RWPE1 (cell line): ENCODE results near the gene DAPK2.

Source experiments
- CTCF ChIA-PET: fragments of 350-600 bp; sonication (Branson Sonifier 250); formaldehyde crosslinking; extraction: SDS; loops from one replicate; lab custom pipeline; 2021; lab: Yijun Ruan, JAX
- POLR2A ChIA-PET: fragments of 400-600 bp; formaldehyde crosslinking; extraction: SDS; loops from one replicate; lab custom pipeline; 2020; ENCODE audit warnings: antibody characterized with exemption; ENCODE audit not compliant: low non-redundant PET; lab: Yijun Ruan, JAX
- DNase-seq: peaks from one replicate; pipeline ENCODE4 v3.0.0; 2012; ENCODE audit warnings: low spot score
- H3K27ac ChIP-seq: fragments of 450-650 bp; 2 replicates; pipeline ENCODE4 v1.5.1; 2017
- TF ChIP-seq, protein P1 (sequence below): fragments of 450-650 bp; conservative IDR thresholded peaks from 2 replicates; pipeline ENCODE4 v1.5.1; 2017; ENCODE audit warnings: low read depth, mild to moderate bottlenecking

DAPK2 gene

DNA sequence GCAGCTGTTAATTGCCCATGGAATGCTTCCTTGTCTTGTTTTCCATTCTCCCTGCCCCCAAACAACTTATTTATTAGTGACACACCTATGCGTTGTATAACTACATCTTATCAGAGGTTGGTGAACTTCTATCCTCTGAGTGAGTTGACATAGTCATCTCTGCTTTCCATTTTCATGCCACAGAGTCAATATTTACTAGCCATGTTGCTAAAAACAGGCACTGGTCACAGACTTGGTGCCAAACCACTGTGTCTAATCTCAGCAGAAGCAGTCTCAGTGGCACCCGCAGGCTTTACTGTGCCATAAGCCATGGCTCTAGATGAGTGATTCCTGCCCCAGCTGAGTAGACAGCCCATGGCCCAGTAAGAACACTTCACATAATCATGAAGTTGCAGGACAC, 26.5 kb downstream of the DAPK2 start:
- DNase-seq: no peak
- no peak overlapping the region for H3K27ac ChIP-seq
- POLR2A ChIA-PET: no interaction called here
- TF ChIP-seq, protein P1, sequence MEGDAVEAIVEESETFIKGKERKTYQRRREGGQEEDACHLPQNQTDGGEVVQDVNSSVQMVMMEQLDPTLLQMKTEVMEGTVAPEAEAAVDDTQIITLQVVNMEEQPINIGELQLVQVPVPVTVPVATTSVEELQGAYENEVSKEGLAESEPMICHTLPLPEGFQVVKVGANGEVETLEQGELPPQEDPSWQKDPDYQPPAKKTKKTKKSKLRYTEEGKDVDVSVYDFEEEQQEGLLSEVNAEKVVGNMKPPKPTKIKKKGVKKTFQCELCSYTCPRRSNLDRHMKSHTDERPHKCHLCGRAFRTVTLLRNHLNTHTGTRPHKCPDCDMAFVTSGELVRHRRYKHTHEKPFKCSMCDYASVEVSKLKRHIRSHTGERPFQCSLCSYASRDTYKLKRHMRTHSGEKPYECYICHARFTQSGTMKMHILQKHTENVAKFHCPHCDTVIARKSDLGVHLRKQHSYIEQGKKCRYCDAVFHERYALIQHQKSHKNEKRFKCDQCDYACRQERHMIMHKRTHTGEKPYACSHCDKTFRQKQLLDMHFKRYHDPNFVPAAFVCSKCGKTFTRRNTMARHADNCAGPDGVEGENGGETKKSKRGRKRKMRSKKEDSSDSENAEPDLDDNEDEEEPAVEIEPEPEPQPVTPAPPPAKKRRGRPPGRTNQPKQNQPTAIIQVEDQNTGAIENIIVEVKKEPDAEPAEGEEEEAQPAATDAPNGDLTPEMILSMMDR: no peak
- CTCF ChIA-PET: no interaction called here

DNA sequence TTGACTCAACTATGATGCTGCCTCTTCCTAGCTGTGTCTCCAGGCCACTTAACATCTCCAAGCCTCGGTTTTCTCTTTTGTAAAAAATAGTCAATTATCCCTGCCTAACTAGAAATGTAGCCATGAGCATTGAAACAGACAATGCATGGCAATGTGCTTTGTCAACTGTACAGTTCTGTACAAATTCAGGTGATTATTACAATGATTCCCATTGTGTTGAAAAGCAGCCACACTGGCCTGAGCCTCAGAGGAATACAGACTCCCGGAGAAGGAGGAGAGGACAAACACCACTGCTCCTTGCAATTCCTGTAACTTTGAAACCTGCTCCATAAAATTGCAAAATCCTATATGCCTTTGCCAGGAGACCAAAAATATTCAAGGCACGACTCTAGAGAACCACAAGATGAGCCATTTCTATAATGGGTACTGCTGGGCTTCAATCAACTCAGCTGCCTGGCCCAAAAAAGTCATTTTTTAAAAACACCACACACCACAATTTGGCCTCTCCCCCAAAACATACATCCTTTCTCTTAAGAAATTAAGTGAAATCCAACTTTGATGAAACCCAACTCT, 28.6 kb downstream of the DAPK2 start:
- peak overlapping the region; percentile 62 for H3K27ac ChIP-seq
- ChIA-PET POLR2A (no interaction called here), CTCF (interaction anchor here (1.1 kb wide), 1 partner anchor 13 kb away, joined by 3 read pairs; no protein-coding TSS in a partner anchor)
- no peak for DNase-seq
- TF ChIP-seq, protein P1: no peak

DNA sequence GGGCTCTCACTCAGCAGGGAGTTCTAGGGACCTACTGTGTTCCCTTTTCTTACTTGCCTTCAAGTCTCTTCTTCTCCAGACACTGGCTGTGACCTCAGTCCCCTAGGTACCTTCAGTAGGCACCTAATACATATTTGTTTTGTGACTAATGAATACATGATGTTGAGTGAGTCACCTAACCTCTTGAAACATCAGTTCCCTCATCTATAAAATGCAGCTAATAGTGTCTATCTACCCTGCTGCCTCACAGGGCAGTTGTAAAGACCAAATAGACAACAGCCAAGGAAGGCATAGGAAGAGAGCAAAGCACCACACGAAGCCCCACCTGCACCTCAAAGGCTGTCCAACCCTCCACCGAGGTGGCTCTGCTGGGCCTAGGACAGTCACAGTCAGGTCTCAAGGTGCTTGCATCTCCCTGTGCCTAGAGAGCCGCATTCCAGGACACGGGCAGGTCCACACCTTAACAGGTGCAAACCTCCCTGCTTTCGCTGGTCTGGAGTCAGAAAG, 29.1 kb downstream of the DAPK2 start:
- CTCF ChIA-PET: interaction anchor here (1.1 kb wide), 1 partner anchor 12 kb away, joined by 3 read pairs; no protein-coding TSS in a partner anchor
- POLR2A ChIA-PET: no interaction called here
- H3K27ac ChIP-seq: peak overlapping the region; percentile 62
- DNase-seq: peak; percentile 91
- TF ChIP-seq, protein P1: no peak

DNA sequence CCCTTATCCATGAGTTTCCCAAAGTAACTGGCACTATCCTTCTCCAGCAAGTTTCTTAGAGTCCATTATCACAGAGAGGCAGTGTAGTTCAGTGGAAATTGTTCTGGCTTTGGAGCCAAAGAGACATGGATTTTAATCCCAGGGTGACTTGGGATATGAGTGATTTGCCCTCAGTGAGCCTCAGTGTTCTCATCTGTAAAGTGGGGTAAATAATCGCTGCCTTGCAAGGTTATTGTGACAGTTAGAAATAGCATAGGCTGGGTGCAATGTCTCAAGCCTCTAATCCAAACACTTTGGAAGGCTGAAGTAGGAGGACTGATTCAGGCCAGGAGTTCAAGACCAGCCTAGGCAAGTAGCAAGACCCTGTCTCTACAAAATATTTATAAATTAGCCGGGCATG, 30.0 kb downstream of the DAPK2 start:
- ChIA-PET POLR2A (no interaction called here), CTCF (no interaction called here)
- TF ChIP-seq, protein P1: no peak
- no peak for DNase-seq
- no peak overlapping the region for H3K27ac ChIP-seq

DNA sequence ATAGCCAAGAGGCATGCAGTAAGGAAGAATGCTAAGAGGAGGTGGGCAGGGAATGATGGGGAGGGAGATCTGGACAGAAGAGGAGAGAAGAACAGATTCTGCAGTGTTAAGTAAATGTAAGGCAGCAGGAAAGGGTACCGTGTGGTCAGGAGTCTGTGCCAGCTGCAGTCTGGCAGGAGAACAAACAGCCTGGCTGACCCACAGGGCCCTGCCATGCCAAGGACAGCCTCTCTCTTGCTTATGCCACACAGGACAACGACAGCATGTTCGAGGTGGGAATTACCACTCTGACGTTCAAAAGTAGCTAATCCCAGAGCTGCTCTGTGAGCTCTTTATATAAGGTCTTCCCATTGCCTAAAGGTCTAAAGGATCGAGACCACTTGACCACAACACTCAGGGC, 31.3 kb downstream of the DAPK2 start:
- no peak for DNase-seq
- TF ChIP-seq, protein P1: no peak
- POLR2A ChIA-PET: no interaction called here
- H3K27ac ChIP-seq: peak overlapping the region; percentile 14
- CTCF ChIA-PET: interaction anchor here (2.9 kb wide), 1 partner anchor 70 kb away, joined by 10 read pairs; no protein-coding TSS in a partner anchor

DNA sequence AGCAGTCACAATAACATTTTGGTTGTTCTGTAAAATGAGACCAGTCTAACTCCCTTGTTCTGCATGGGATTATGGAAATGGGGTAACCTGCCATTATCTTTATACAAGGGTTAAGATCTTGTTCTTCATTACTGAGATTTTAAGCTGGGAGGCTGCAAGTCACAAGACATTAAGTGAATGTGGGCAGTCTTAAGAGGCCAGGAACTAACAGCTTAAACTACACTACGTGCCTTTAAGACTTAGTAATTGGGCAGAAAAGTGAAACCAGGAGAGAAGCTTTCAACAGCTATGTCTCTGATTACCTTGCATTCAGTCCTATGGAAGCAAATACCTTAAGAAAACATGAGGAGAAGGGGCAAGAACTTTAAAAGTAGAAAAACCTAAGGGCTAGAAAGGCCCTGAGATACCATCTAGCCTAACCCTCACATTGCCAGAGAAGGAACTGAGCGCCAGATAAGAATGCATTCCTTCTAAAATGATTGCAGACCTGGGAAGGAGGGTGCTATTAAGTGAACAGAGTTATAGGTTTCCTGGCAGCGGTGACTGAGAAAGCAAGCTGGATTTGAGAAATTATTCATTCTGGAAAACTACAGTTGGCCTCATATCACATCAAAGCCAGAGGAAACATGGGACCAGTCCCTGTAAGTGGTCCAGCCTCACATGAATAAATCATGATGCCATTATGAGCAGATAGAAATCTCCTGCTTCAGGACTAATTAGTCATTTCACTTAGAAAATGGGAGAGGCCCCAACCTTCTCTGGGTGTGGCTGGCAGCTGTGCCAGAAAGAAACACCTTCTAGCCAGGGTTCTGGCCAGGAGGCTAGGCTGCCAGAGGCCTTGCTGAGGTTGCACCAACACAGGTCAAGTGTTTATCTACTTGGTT, 32.9 kb downstream of the DAPK2 start:
- ChIA-PET CTCF (interaction anchor here (0.6 to 2.9 kb wide), 2 partner anchors 56 to 68 kb away, joined by 3 to 10 read pairs; no protein-coding TSS in a partner anchor), POLR2A (no interaction called here)
- TF ChIP-seq, protein P1: no peak
- peak overlapping the region; percentile 78 for H3K27ac ChIP-seq
- peak; percentile 76 for DNase-seq
